Endothelial cell of hepatic sinusoid (primary cell): ENCODE results near the gene FKBP11.
"Not testable (repeated sequence)": the region's sequence is repeated elsewhere in the genome, so short reads cannot be mapped to it uniquely, and the experiment has no call there.

Experiments used
- in situ Hi-C: cut with HindIII; loops from 2 replicates; pipeline ENCODE4 v1.10.0; 2017; ENCODE audit warnings: low sequenced_read_pairs

Gene FKBP11

GRCh38 chr12:48917857-48918537, 7.3 kb downstream of the FKBP11 start:
- in situ Hi-C loops = no loop called here

- in situ Hi-C loops = no loop called here
Measured at GRCh38 chr12:48910196-48910595, 15.1 kb downstream of the FKBP11 start.

- in situ Hi-C loops = not testable (repeated sequence)
Measured at GRCh38 chr12:48909698-48910097, 15.6 kb downstream of the FKBP11 start.

GRCh38 chr12:48907245-48907644, 18.0 kb downstream of the FKBP11 start:
- in situ Hi-C loops = no loop called here

DNA sequence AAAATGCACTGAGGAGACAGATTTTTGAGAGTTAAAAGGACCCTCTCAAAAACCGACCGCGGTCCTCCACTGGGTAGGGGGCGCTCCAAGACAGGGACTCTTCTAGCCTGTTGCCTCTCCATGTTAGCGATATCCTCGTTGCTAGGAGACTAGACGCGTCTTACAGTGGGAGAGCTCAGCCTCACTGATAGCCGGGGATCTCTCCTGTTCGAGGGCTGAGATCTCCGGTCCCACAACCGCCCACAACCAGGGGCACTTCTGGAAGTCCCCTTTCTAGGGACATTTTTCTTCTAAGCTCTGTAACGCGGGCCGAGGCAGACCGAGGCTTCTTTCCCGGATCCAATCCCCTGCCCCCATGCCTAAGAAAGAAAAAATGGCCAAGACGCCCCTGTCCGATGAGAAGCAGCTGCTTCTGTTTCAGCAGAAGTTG, 21.3 kb downstream of the FKBP11 start:
- in situ Hi-C loops = no loop called here

GRCh38 chr12:48903363-48903981, 21.8 kb downstream of the FKBP11 start:
- in situ Hi-C loops = no loop called here

- in situ Hi-C loops = no loop called here
Measured at GRCh38 chr12:48901278-48901677, 24.0 kb downstream of the FKBP11 start.

- in situ Hi-C loops = no loop called here
Measured at GRCh38 chr12:48899651-48900050, 25.6 kb downstream of the FKBP11 start.

DNA sequence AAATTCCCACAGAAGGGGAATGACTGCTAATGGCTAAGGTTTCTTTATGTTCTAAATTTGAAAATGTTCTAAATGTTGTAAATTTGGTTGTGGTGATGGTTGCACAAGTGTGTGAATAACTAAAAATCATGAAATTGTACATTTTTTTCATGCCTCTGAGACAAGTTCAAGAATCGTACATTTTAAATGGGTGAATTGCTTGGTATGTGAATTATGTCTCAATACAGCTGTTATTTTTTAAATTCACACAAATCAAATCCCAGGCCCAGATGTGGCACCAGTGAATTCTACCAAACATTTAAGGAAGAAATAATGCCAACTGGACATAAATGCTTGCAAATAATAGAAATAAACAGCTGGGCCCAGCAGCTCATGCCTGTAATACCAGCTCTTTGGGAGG, 31.0 kb downstream of the FKBP11 start:
- in situ Hi-C loops = no loop called here

DNA sequence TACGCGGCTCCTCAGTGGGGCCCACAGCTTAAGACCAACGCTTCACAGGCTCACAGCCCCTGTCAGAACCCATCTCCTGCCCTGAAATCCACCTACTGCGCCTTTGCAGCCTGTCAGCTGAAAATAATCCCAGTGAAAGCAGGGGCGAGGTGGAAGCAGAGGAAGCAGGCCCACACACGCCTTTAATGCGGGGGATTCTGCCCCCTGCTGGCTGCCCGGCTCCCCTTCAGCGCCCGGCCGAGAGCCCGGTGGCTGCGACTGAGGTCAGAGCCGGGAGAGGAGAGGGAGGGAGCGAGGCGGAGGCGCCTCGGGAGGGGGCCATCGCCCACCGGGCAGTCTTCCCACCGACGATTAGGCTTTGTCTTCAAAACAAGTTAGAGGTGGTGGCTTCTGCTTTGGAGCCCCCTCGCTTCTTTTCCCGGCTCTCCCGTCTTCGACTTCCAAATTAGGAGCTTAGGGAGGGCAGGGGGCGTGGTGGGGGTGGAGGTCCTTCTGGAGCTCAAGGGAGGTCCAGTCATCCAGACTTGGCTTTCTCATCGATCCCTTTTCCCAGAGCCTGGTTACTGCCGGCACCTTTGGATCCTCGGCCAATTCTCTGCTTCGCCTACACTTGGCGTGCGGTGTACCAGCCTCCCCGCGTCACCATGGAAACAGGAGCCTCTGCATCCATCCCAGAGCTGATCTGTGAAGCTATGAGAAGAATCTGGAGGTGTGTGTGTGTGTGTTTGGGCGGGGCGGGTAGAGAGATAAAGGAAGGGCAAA, 34.5 kb downstream of the FKBP11 start:
- in situ Hi-C loops = no loop called here

DNA sequence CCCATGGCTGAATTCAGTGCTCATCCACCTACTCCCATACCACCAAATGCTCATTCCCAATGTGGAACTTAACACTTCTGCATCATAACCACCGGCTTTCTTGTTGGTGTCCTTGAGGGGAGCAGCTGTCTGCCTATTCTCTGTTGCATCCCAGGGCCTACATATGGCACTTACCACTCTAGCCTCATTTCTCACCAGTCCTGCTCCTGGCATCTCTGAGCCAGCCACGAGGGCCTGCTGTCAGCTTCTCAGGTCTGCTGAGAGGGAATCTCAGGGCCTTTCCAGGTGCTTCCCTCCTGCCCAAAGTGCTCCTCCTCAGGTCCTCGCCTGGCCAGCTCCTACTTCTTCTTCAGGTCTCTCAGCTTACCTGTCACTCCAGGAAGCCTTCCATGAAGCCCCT, 35.6 kb downstream of the FKBP11 start:
- in situ Hi-C loops = no loop called here

DNA sequence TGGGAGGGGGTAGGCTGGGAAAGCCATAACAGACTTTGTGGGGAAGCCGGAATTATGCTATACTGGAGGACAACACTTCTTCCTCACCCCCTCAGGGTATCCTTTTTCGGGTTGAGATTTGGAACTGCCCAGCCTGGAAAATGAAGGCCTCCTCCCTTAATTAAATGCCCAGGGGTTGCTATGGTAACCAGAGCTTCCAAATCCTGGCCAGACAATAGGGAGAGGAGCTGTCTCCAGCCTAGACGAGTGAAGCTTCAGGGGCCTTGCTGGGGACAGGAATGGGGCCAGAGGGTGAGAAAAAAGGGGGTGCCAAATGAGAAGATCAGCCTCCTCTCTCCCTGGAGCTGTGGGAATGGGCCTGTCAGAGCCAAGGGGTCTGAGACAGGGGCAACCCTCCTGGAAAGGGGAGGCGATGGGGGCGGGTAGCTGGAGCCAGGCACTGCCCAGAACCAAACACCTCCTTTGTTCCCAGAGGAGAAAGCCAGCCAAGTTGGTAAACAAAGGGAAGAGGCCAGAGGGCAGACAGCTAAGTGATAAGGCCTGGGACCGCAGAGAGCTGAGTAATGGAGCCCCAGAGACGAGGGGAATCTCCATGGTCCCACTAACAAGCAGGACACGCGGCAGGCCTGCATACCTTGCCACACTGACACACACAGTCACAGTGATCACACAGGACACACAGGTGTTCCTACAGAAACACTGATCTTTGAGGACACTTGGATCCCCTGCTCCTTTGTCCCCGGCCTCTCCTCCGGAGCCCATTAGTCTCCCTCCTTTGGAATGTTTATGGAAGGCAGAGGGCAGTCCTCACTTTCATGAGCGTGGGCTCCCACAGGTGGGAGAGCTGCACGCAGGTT, 41.8 kb downstream of the FKBP11 start:
- in situ Hi-C loops = loop anchor here (5.0 kb wide), 2 partner anchors 36 to 54 kb away; no protein-coding TSS in a partner anchor

DNA sequence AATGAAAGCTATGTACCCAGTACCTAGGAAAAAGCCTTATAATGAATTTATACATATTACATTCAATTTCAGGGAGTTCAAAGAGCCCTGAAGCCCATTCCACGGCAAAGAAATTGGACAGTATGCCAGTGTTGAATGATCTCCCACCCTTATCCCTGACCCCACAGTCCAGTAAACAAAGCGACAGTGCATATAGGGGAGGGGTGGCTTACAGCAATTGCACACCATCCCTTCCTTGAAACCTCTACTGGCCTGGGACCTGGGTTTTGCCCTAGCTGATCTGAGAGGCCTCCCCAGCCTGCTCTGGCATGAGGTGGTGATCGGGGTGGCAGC, 42.4 kb downstream of the FKBP11 start:
- in situ Hi-C loops = loop anchor here (5.0 kb wide), 2 partner anchors 36 to 54 kb away; no protein-coding TSS in a partner anchor

DNA sequence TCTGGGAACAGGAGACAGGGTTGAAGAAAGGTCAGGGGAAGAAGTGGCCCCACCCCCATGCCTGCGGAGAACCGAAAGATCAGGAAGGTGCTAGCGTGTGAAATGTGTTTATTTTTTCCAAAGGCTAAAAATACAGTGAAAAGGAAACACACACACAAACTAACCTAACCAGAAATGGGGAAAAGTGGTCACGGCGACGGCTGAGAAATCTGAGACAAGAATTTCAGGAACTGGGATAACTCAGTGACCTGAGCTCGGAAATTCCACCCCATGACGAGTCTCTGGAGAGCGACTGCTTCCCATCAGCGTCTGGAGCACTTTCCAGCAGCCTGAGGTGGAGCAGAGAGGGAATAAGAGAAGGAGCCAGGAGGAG, 43.0 kb downstream of the FKBP11 start:
- in situ Hi-C loops = loop anchor here (5.0 kb wide), 2 partner anchors 35 to 55 kb away; no protein-coding TSS in a partner anchor

DNA sequence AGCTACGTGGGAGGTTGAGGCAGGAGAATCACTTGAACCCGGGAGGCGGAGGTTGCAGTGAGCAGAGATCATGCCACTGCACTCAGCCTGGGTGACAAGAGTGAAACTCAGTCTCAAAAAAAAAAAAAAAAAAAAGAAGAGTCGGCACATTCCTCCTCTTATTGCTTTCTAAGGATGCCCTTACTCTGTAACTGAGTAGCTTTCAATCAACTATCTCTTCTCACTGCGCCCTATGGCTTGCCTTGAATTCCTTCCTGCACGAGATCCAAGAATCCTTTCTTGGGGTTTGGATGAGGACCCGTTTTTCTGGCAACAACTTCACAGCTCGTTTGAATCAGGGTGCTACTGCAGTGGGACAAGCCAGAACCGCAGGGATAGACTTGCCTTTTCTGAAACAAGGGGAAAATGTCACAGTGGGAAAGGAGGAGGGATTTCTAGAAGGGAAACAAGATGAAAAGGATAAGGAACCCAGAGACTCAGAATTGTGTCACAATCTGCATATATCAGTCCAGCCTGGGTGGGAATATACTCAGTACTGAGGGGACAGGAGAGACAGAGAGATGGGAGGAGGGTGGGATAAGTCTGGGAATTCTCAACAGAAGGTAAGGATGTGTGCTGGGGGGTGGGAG, 43.5 kb downstream of the FKBP11 start:
- in situ Hi-C loops = loop anchor here (5.0 kb wide), 2 partner anchors 34 to 56 kb away; no protein-coding TSS in a partner anchor

DNA sequence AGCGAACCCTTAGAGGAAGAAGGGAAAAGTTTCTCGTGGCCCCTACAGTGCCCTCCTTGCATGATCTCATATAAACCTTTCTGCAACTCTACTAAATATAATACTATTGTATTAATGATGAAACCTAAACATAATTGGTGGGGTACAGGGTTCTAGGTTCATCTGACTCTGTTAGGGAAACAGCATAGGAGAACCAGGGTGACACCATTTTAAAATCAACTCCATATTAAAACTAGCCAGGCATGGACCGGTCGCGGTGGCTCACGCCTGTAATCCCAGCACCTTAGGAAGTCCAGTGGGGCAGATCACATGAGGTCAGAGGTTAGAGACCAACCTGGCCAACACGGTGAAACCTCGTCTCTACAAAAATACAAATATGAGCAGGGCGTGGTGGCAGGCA, 44.6 kb downstream of the FKBP11 start:
- in situ Hi-C loops = loop anchor here (5.0 kb wide), 2 partner anchors 33 to 57 kb away; no protein-coding TSS in a partner anchor

GRCh38 chr12:48878548-48878947, 46.7 kb downstream of the FKBP11 start:
- in situ Hi-C loops = no loop called here

DNA sequence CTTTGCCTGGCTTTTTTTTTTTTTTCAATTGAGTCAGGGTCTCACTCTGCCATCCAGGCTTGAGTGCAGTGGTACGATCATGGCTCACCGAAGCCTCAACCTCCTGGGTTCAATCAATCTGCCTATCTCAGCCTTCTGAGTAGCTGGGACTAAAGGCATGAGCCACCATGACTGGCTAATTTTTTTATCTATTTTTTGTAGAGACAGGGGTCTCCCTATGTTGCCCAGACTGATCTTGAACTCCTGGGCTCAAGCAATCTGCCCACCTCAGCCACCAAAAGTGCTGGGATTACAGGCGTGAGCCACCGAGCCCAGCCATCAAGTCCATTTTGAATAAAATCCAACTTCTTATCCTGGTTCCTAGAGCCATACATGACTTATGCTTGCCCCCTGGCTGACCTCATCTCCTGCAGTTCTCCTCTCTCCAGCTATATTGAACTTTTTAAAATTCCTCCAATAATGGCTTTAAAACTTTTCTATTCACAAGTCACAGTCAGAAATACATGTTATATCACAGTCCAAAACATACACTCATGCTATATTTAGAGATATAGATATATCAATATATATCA, 49.3 kb downstream of the FKBP11 start:
- in situ Hi-C loops = no loop called here

DNA sequence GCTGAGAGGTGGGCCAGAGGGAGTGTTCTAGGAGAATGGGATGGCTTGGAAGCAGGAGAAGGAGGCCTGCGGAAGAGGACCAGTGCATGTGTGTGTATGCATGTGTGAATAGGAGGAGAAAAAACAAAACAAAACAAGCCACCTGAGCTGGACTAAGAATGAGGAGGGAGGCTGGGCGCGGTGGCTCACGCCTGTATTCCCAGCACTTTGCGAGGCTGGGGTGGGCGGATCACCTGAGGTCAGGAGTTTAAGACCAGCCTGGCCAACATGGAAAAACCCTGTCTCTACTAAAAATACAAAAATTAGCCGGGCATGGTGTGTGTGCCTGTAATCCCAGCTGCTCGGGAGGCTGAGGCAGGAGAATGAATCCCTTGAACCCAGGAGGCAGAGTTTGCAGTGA, 51.8 kb downstream of the FKBP11 start:
- in situ Hi-C loops = not testable (repeated sequence)

GRCh38 chr12:48873096-48873495, 52.2 kb downstream of the FKBP11 start:
- in situ Hi-C loops = no loop called here
